Smooth muscle cell (in vitro differentiated cells): ENCODE data around the gene RASGRP3. TPM values are rescaled to one million over a fixed set of nuclear protein-coding genes. Genes with fewer than 3 reads are reported as not detected.

Experiments
- DNase-seq: peaks from one replicate; lab custom pipeline; 2025; ENCODE audit not compliant: unreplicated experiment; lab: John Stamatoyannopoulos, UW
- H2AFZ ChIP-seq: fragments of 200-600 bp; sonication (generic); 2 replicates; pipeline ENCODE4 v1.6.0; 2016; ENCODE audit warnings: antibody characterized with exemption, low read depth, mild to moderate bottlenecking
- H3F3A ChIP-seq: fragments of 200-600 bp; sonication (generic); 2 replicates; pipeline ENCODE4 v1.6.0; 2017; ENCODE audit warnings: antibody characterized with exemption, low read depth
- H3K27ac ChIP-seq: fragments of 200-600 bp; sonication (generic); 2 replicates; pipeline ENCODE4 v1.5.1; 2016; ENCODE audit warnings: low read depth, mild to moderate bottlenecking
- H3K27me3 ChIP-seq: fragments of 200-600 bp; sonication (generic); 2 replicates; pipeline ENCODE4 v1.6.1; 2016; ENCODE audit warnings: low read depth, mild to moderate bottlenecking
- H3K36me3 ChIP-seq: fragments of 200-600 bp; sonication (generic); 2 replicates; pipeline ENCODE4 v1.5.1; 2016; ENCODE audit warnings: low read depth
- H3K4me1 ChIP-seq: fragments of 200-600 bp; sonication (generic); 2 replicates; pipeline ENCODE4 v1.5.1; 2016; ENCODE audit warnings: low read depth
- H3K4me2 ChIP-seq: fragments of 200-600 bp; sonication (generic); 2 replicates; pipeline ENCODE4 v1.6.0; 2016; ENCODE audit warnings: mild to moderate bottlenecking
- H3K4me3 ChIP-seq: fragments of 200-600 bp; sonication (generic); 2 replicates; pipeline ENCODE4 v1.5.1; 2016; ENCODE audit warnings: mild to moderate bottlenecking
- H3K79me2 ChIP-seq: fragments of 200-600 bp; sonication (generic); 2 replicates; pipeline ENCODE4 v1.6.0; 2016; ENCODE audit warnings: low read depth, mild to moderate bottlenecking
- H3K9ac ChIP-seq: fragments of 200-600 bp; sonication (generic); 2 replicates; pipeline ENCODE4 v1.6.0; 2016; ENCODE audit warnings: low read depth
- H3K9me3 ChIP-seq: fragments of 200-600 bp; sonication (generic); replicated peaks from 2 replicates; pipeline ENCODE4 v1.5.1; 2016; ENCODE audit warnings: low read depth
- H4K20me1 ChIP-seq: fragments of 200-600 bp; sonication (generic); 2 replicates; pipeline ENCODE4 v1.6.0; 2016; ENCODE audit warnings: low read depth
- CTCF ChIP-seq: fragments of 200-600 bp; sonication (generic); IDR thresholded peaks from 2 replicates; pipeline ENCODE4 v1.5.1; 2017; ENCODE audit warnings: borderline replicate concordance, mild to moderate bottlenecking, antibody characterized with exemption; ENCODE audit not compliant: insufficient read depth, poor library complexity, severe bottlenecking
- WGBS: methylation state at CpG from one replicate; pipeline ENCODE4 v1.1.7; 2016; ENCODE audit warnings: low lambda C conversion rate; 5-methylcytosine and 5-hydroxymethylcytosine counted together
- polyA plus RNA-seq: library from polyadenylated mRNA; unstranded; fragments of >200 nt; fragmentation: Nextera tagmentation; extraction: Ambion mirVana; gene quantifications from 2 replicates; pipeline ENCODE4 v1.2.1, GENCODE V29; 2016
- total RNA-seq: library from RNA; depleted of rRNA; stranded (reverse); fragments of >200 nt; gene quantifications from 2 replicates; pipeline ENCODE4 v1.2.3, GENCODE V29; 2014

Gene RASGRP3
- total and polyA plus RNA-seq, 2 experiments from 2014 or later: 0.10 to 0.31 TPM

- Histone ChIP-seq H3K9me3 (no peaks in the 10 kb centered on the region), H3K4me2 (no peak overlapping the region), H3F3A (no peaks in the 10 kb centered on the region), H3K4me3 (no peak overlapping the region), H3K9ac (no peak overlapping the region), H4K20me1 (no peaks in the 10 kb centered on the region), H3K4me1 (no peaks in the 10 kb centered on the region), H3K36me3 (no peaks in the 10 kb centered on the region), H3K27ac (no peak overlapping the region), H3K27me3 (no peaks in the 10 kb centered on the region), H2AFZ (no peak overlapping the region), H3K79me2 (no peaks in the 10 kb centered on the region)
- TF ChIP-seq CTCF: no peak
- 77% methylated on average over 1 of the region's 1 CpG for WGBS
- no peak for DNase-seq
Measured at GRCh38 chr2:33430856-33431255, 45.6 kb upstream of the RASGRP3 start.

GRCh38 chr2:33432871-33433270, 43.6 kb upstream of the RASGRP3 start:
- Histone ChIP-seq H3K36me3 (no peaks in the 10 kb centered on the region), H3K27ac (no peak overlapping the region), H3F3A (no peaks in the 10 kb centered on the region), H3K9me3 (no peaks in the 10 kb centered on the region), H3K79me2 (no peaks in the 10 kb centered on the region), H3K4me2 (no peak overlapping the region), H3K9ac (no peak overlapping the region), H4K20me1 (no peaks in the 10 kb centered on the region), H2AFZ (no peak overlapping the region), H3K4me3 (no peak overlapping the region), H3K27me3 (no peaks in the 10 kb centered on the region), H3K4me1 (peaks cover 8% of the 10 kb centered on the region)
- 99% methylated on average over 2 of the region's 2 CpGs for WGBS
- no peak for TF ChIP-seq CTCF
- no peak for DNase-seq

- DNase-seq: no peak
- Histone ChIP-seq H3K9ac (no peak overlapping the region), H3K4me1 (peaks cover 8% of the 10 kb centered on the region), H3K79me2 (no peaks in the 10 kb centered on the region), H3K4me2 (no peak overlapping the region), H3K36me3 (no peaks in the 10 kb centered on the region), H3K27ac (no peak overlapping the region), H3F3A (no peaks in the 10 kb centered on the region), H3K9me3 (no peaks in the 10 kb centered on the region), H4K20me1 (no peaks in the 10 kb centered on the region), H3K27me3 (no peaks in the 10 kb centered on the region), H3K4me3 (no peak overlapping the region), H2AFZ (peak overlapping the region; percentile 15)
- WGBS: 88% methylated on average over 7 of the region's 7 CpGs
- no peak for TF ChIP-seq CTCF
Measured at GRCh38 chr2:33433279-33434235, 42.9 kb upstream of the RASGRP3 start.
